Body of pancreas (tissue), 4 donors: ENCODE data around the gene LRP1. TPM values are rescaled to one million over a fixed set of nuclear protein-coding genes. Genes with fewer than 3 reads are reported as not detected.

Experiments used
- ATAC-seq: fragments of 150-250 bp; one replicate; pipeline ENCODE4 v1.9.1; 2016
- DNase-seq, 4 donors: peaks; one replicate each; pipeline ENCODE4 v3.0.0-alpha.2; 2019
- H3K27ac ChIP-seq, 4 donors: fragments of 200-600 bp; sonication (generic); 1 replicate in 3 of 4; 2 replicates in 1 of 4; pipeline versions ENCODE4 v1.5.1 to v1.6.1; 2016 to 2019; ENCODE audit warnings: mild to moderate bottlenecking in 1 of 4, mixed read lengths in 1 of 4, moderate library complexity in 1 of 4
- H3K27me3 ChIP-seq, 2 donors: fragments of 200-600 bp; sonication (generic); one replicate each; pipeline ENCODE4 v1.6.0; 2016; ENCODE audit warnings: mild to moderate bottlenecking in 1 of 2
- H3K36me3 ChIP-seq, 2 donors: fragments of 200-600 bp; sonication (generic); replicated peaks in 1 of 2; 2 replicates each; pipeline ENCODE4 v1.5.1; 2016; ENCODE audit warnings: low read depth in 2 of 2; ENCODE audit not compliant: insufficient read depth in 1 of 2
- H3K4me1 ChIP-seq: fragments of 200-600 bp; sonication (generic); one replicate; pipeline ENCODE4 v1.6.0; 2016
- H3K4me3 ChIP-seq, 2 donors: fragments of 200-600 bp; sonication (generic); 1 replicate in 1 of 2; 2 replicates in 1 of 2; pipeline ENCODE4 v1.5.1; 2016 to 2019
- H3K9me3 ChIP-seq, 3 donors: fragments of 200-600 bp; sonication (generic); 1 replicate in 2 of 3; 2 replicates in 1 of 3; pipeline ENCODE4 v1.5.1; 2016
- POLR2A ChIP-seq, 3 donors: fragments of 450-650 bp; IDR thresholded peaks; one replicate each; pipeline ENCODE4 v1.6.1; 2016; ENCODE audit warnings: antibody characterized with exemption in 3 of 3, mild to moderate bottlenecking in 2 of 3
- WGBS, 2 donors: methylation state at CpG; one replicate each; pipeline ENCODE4 v1.1.5; 2017; 5-methylcytosine and 5-hydroxymethylcytosine counted together
- intact Hi-C: fragments of 100-400 bp; cut with DNase I; formaldehyde crosslinking; loops from one replicate; pipeline ENCODE4 v1.15.1; 2023
- total RNA-seq, 2 donors: library from RNA; depleted of rRNA; stranded (reverse); fragments of >200 nt; gene quantifications; one replicate each; pipeline ENCODE4 v1.1.0, GENCODE V29; 2016
- TF ChIP-seq, protein P1 (sequence below), 7 experiments: fragments of 450-650 bp in 4 of 7; fragments of 200-600 bp in 3 of 7; sonication (generic) in 3 of 7; IDR thresholded peaks; one replicate each; pipeline ENCODE4 v1.5.1; 2016 to 2019; ENCODE audit warnings: antibody characterized with exemption in 7 of 7

LRP1 gene
- total RNA-seq, 2 donors from 2014 or later, result 61.2 to 162 TPM

DNA sequence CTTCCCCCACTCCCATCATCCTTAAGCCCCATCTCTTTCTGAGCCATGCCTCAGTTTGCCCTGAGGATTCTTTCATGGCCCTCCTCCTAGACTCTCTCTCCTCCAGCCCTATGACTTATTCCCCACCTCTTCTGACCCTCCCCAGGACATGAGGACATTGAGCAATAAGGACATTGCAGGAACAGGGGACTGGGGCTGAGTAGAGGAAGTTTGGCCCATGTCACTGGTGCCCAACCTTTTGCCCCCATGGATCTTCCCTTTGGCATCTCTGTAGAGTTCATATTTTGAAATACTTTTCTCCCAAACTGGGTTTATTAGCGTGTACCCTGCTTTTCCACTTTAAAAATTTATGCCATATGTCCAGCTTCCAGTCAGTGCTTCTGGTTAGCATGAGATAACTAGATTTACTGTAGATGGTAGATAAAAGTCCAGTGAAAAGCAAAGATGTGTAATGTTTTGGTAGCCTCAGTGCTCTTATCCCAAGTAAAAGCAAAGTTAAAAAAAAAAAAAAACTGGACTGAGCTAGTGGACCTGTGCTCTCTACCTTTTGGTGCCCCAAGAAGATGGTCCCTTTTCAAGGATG, 25.2 kb downstream of the LRP1 start:
- H3K36me3 ChIP-seq, result no peaks in the 10 kb centered on the region
- no peaks in the 10 kb centered on the region for H3K27me3 ChIP-seq
- no peak for TF ChIP-seq POLR2A (IDR thresholded peaks at IDR 0.05)
- WGBS, 2 donors, result 57 to 60% methylated on average over 1 of the region's 1 CpG
- no peak overlapping the region for H3K4me3 ChIP-seq
- DNase-seq (no peak), ATAC-seq (no peak)
- intact Hi-C loops, result no loop called here
- H3K27ac ChIP-seq, result peak overlapping the region in 1 of 4 donors; percentile 33
- peaks cover 4% of the 10 kb centered on the region for H3K4me1 ChIP-seq
- H3K9me3 ChIP-seq, result no peaks in the 10 kb centered on the region

DNA sequence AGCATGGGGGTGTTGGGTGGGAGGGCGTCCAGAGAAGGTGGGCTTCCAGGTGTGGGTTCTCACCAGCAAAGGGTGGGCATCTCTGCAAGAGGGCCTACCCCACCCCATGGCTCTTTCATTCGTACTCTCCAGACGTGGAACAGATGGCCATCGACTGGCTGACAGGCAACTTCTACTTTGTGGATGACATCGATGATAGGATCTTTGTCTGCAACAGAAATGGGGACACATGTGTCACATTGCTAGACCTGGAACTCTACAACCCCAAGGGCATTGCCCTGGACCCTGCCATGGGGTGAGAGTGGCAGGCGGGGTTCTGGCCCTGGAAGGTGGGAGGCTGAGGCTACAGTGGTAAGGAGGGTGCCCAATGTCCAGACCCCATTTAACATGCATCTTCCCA, 25.8 kb downstream of the LRP1 start:
- Histone ChIP-seq H3K36me3 (no peaks in the 10 kb centered on the region), H3K27ac (no peak overlapping the region), H3K9me3 (no peaks in the 10 kb centered on the region), H3K4me1 (peaks cover 4% of the 10 kb centered on the region), H3K27me3 (no peaks in the 10 kb centered on the region), H3K4me3 (no peak overlapping the region)
- intact Hi-C loops, result no loop called here
- no peak for DNase-seq
- TF ChIP-seq, protein P1, sequence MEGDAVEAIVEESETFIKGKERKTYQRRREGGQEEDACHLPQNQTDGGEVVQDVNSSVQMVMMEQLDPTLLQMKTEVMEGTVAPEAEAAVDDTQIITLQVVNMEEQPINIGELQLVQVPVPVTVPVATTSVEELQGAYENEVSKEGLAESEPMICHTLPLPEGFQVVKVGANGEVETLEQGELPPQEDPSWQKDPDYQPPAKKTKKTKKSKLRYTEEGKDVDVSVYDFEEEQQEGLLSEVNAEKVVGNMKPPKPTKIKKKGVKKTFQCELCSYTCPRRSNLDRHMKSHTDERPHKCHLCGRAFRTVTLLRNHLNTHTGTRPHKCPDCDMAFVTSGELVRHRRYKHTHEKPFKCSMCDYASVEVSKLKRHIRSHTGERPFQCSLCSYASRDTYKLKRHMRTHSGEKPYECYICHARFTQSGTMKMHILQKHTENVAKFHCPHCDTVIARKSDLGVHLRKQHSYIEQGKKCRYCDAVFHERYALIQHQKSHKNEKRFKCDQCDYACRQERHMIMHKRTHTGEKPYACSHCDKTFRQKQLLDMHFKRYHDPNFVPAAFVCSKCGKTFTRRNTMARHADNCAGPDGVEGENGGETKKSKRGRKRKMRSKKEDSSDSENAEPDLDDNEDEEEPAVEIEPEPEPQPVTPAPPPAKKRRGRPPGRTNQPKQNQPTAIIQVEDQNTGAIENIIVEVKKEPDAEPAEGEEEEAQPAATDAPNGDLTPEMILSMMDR (IDR thresholded peaks at IDR 0.05), result no peak
- no peak for TF ChIP-seq POLR2A (IDR thresholded peaks at IDR 0.05)
- ATAC-seq, result no peak
- 90 to 92% methylated on average over 6 of the region's 6 CpGs for WGBS, 2 donors

DNA sequence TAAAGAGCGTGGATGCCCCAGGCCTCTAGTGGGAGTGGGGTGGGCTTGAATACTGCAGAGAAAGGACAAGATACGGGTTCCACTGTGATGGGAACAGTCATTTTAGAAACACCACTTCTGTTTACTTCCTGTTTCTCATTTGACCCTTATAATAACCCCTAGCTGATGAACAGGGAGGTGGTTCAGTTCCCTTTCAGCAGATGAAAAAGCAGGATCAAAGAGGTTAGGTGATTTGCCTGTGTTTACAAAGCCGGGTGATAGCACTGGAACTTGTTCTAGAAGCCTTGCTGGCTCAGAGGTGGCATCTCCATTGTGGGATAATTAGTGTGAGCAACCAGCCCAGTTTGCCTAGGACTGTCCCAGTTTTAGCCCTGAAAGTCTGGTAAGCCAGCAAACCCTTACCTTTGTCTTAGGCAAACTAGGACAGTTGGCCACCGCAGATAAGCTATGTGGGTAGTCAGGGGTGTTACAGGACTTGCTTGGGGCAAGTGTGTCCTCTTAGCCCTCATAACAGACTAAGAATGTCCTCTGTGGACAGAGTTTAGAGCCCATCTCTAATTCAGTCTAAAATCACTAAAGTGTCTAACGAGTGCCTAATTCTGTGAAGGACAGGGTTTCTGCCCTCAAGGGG, 26.6 kb downstream of the LRP1 start:
- DNase-seq, result no peak
- H3K36me3 ChIP-seq, result no peaks in the 10 kb centered on the region
- intact Hi-C loops, result no loop called here
- 81 to 84% methylated on average over 4 to 5 of the region's 5 CpGs for WGBS, 2 donors
- H3K9me3 ChIP-seq, result no peaks in the 10 kb centered on the region
- no peak overlapping the region for H3K27ac ChIP-seq
- peaks cover 4% of the 10 kb centered on the region for H3K4me1 ChIP-seq
- TF ChIP-seq, protein P1 (IDR thresholded peaks at IDR 0.05), result no peak
- no peak for TF ChIP-seq POLR2A (IDR thresholded peaks at IDR 0.05)
- H3K27me3 ChIP-seq, result no peaks in the 10 kb centered on the region
- H3K4me3 ChIP-seq, result no peak overlapping the region
- ATAC-seq, result no peak

DNA sequence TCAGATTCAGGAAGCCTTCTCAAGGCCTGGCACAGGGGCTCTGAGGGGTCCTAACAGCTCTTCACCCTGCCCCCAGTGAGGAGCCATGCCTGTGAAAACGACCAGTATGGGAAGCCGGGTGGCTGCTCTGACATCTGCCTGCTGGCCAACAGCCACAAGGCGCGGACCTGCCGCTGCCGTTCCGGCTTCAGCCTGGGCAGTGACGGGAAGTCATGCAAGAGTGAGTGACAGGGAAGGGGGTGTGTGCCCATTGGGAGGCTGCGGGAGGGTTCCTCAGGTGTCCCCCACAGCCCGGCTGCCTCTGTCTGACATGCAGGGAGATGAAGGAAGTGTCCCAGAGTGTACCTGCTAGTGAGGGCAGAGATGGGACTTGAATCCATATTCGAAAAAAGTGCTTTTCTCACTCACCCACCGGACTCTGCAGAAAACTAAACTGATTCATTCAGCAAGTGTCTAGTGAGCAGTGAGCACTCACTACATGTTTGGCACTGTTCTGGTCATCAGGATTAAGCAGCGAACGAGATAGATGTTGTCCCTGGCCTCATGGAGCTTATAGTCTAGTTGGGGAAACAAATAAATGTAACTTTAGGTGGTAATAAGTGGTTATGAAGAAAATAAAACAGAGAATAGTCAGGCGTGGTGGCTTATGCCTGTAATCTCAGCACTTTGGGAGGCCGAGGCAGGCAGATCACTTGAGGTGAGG, 28.6 kb downstream of the LRP1 start:
- H3K27me3 ChIP-seq, result no peaks in the 10 kb centered on the region
- 74 to 91% methylated on average over 6 to 16 of the region's 16 CpGs for WGBS, 2 donors
- no peak for ATAC-seq
- no peak overlapping the region for H3K27ac ChIP-seq
- TF ChIP-seq, protein P1 (IDR thresholded peaks at IDR 0.05), result no peak
- TF ChIP-seq POLR2A (IDR thresholded peaks at IDR 0.05), result no peak
- no peaks in the 10 kb centered on the region for H3K36me3 ChIP-seq
- intact Hi-C loops, result no loop called here
- no peaks in the 10 kb centered on the region for H3K4me1 ChIP-seq
- H3K4me3 ChIP-seq, result no peak overlapping the region
- no peak for DNase-seq
- no peaks in the 10 kb centered on the region for H3K9me3 ChIP-seq

DNA sequence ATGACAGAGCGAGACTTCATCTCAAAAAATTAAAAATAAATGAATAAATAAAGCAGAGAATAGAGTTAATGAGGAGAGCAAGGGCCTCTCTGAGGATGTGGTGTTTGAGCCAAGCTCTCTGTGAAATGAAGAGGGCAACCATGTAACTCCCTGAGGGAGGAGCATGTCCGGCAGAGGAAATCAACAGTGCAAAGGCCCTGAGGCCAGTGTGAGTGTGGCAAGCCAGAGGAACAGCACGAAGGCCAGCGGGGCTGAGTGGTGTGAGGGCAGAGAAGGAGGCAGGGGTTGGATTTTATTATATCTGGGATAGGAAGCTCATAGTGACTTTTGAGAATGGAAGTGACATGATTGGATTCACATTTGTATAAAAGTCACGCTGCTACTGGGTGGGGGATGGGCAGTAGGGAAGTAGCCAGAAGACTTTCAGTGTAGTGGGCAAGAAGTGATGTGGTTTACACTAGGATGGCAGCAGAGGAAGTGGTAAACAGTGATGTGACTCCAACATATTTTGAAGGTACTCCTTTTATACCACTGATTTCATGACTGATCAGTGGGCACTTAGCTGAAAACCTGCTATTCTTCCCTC, 29.4 kb downstream of the LRP1 start:
- no peak for ATAC-seq
- TF ChIP-seq POLR2A (IDR thresholded peaks at IDR 0.05), result no peak
- TF ChIP-seq, protein P1 (IDR thresholded peaks at IDR 0.05), result no peak
- intact Hi-C loops, result no loop called here
- Histone ChIP-seq H3K27me3 (no peaks in the 10 kb centered on the region), H3K36me3 (peaks cover 0 to under 1% of the 10 kb centered on the region in 2 donors), H3K9me3 (no peaks in the 10 kb centered on the region), H3K4me1 (no peaks in the 10 kb centered on the region), H3K27ac (no peak overlapping the region), H3K4me3 (no peak overlapping the region)
- WGBS, 2 donors, result 80 to 95% methylated on average over 5 of the region's 5 CpGs
- DNase-seq, result peak in 1 of 4 donors; percentile 65
